ENCODE results near the gene CST3.

The CST3 gene

GRCh38 chr20:23601715-23602114 is 36.0 kb downstream of the CST3 start:
- DNase-seq: no peak

- no peak for DNase-seq
Measured at GRCh38 chr20:23598481-23598880, 39.3 kb downstream of the CST3 start.

GRCh38 chr20:23596579-23597250 is 41.0 kb downstream of the CST3 start:
- no peak for DNase-seq

- DNase-seq: no peak
Measured at GRCh38 chr20:23595941-23596340, 41.8 kb downstream of the CST3 start.

GRCh38 chr20:23588434-23589403 is 49.0 kb downstream of the CST3 start:
- no peak for DNase-seq

GRCh38 chr20:23587631-23588030 is 50.1 kb downstream of the CST3 start:
- DNase-seq: no peak

- no peak for DNase-seq
Measured at GRCh38 chr20:23586735-23587525, 50.8 kb downstream of the CST3 start.

GRCh38 chr20:23585808-23586734 is 51.7 kb downstream of the CST3 start:
- no peak for DNase-seq

GRCh38 chr20:23585449-23585807 is 52.3 kb downstream of the CST3 start:
- no peak for DNase-seq

- no peak for DNase-seq
Measured at GRCh38 chr20:23584434-23585199, 53.1 kb downstream of the CST3 start.
